Lung (tissue), 12 donors: ENCODE results near the gene GNAS. TPM values are rescaled to one million over a fixed set of nuclear protein-coding genes. Genes with fewer than 3 reads are reported as not detected.

Experiments
- ATAC-seq: fragments of 200-7000 bp; cut with Tn5 transposase; one replicate; pipeline ENCODE4 v1.9.1; 2020; ENCODE audit warnings: moderate number of reproducible peaks; ENCODE audit not compliant: insufficient read depth, low FRiP score
- DNase-seq, 3 donors: peaks; one replicate each; pipeline ENCODE4 v3.0.0-alpha.2; 2013 to 2017
- H3K27ac ChIP-seq, 2 donors: one replicate each; pipeline ENCODE4 v1.5.1; 2013; ENCODE audit warnings: mild to moderate bottlenecking in 2 of 2, moderate library complexity in 2 of 2, control low read depth in 1 of 2, inconsistent platforms in 1 of 2, low read depth in 1 of 2, low read length in 1 of 2
- H3K27me3 ChIP-seq, 3 donors: one replicate each; pipeline ENCODE4 v1.5.1; 2013; ENCODE audit warnings: low read length in 2 of 3; ENCODE audit not compliant: control insufficient read depth in 3 of 3, insufficient read depth in 3 of 3
- H3K36me3 ChIP-seq, 4 donors: one replicate each; pipeline ENCODE4 v1.5.1; 2013; ENCODE audit warnings: low read length in 4 of 4, mild to moderate bottlenecking in 1 of 4, moderate library complexity in 1 of 4; ENCODE audit not compliant: control insufficient read depth in 4 of 4, insufficient read depth in 4 of 4
- H3K4me1 ChIP-seq, 5 donors: one replicate each; pipeline ENCODE4 v1.5.1; 2013; ENCODE audit warnings: low read length in 5 of 5, mild to moderate bottlenecking in 2 of 5, moderate library complexity in 1 of 5; ENCODE audit not compliant: control insufficient read depth in 5 of 5, insufficient read depth in 5 of 5
- H3K4me3 ChIP-seq: one replicate; pipeline ENCODE4 v1.5.1; 2013; ENCODE audit warnings: mild to moderate bottlenecking, control low read depth, moderate library complexity
- H3K9ac ChIP-seq, 2 donors: one replicate each; pipeline ENCODE4 v1.5.1; 2013; ENCODE audit warnings: low read length in 2 of 2, control low read depth in 1 of 2; ENCODE audit not compliant: insufficient read depth in 1 of 2
- H3K9me3 ChIP-seq, 4 donors: one replicate each; pipeline ENCODE4 v1.5.1; 2013; ENCODE audit warnings: low read length in 3 of 4, mild to moderate bottlenecking in 1 of 4, moderate library complexity in 1 of 4; ENCODE audit not compliant: control insufficient read depth in 4 of 4, insufficient read depth in 3 of 4
- WGBS, 2 donors: extraction: QIAGEN DNeasy Blood & Tissue Kit; methylation state at CpG; one replicate each; pipeline ENCODE4 v1.1.7; 2013; 5-methylcytosine and 5-hydroxymethylcytosine counted together
- polyA plus RNA-seq, 2 donors: library from polyadenylated mRNA; stranded (reverse); fragments of 200-250 nt; gene quantifications; one replicate each; pipeline ENCODE4 v1.2.1, GENCODE V29; 2013
- total RNA-seq, 2 donors: library from RNA; depleted of rRNA in 1 of 2; stranded (reverse); fragments of >200 nt in 1 of 2; gene quantifications; one replicate each; pipeline ENCODE4 v1.2.1, GENCODE V29; 2014 to 2021
- TF ChIP-seq, protein P1 (sequence below): IDR thresholded peaks from 2 replicates; pipeline ENCODE4 v1.5.1; 2012; ENCODE audit warnings: mild to moderate bottlenecking; ENCODE audit errors: control extremely low read depth, extremely low read depth
- donor health status: control.
- donor health status: control.
- donor health status: Bipolar disorder and iron deficiency.
- donor health status: healthy.
- donor health status: DM: yes; HTN: yes; CAD: no.

GNAS gene
- total and polyA plus RNA-seq, 4 donors = 638 to 1,238 (median 887) TPM

- no peak overlapping the region for H3K27ac ChIP-seq
- no peaks in the 10 kb centered on the region for H3K36me3 ChIP-seq
- TF ChIP-seq, protein P1, sequence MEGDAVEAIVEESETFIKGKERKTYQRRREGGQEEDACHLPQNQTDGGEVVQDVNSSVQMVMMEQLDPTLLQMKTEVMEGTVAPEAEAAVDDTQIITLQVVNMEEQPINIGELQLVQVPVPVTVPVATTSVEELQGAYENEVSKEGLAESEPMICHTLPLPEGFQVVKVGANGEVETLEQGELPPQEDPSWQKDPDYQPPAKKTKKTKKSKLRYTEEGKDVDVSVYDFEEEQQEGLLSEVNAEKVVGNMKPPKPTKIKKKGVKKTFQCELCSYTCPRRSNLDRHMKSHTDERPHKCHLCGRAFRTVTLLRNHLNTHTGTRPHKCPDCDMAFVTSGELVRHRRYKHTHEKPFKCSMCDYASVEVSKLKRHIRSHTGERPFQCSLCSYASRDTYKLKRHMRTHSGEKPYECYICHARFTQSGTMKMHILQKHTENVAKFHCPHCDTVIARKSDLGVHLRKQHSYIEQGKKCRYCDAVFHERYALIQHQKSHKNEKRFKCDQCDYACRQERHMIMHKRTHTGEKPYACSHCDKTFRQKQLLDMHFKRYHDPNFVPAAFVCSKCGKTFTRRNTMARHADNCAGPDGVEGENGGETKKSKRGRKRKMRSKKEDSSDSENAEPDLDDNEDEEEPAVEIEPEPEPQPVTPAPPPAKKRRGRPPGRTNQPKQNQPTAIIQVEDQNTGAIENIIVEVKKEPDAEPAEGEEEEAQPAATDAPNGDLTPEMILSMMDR = no peak
- no peak for ATAC-seq
- H3K4me1 ChIP-seq = peaks cover 0 to 15% (median 0%) of the 10 kb centered on the region in 5 donors
- WGBS, 2 donors = 48 to 49% methylated on average over 35 to 41 of the region's 41 CpGs
- H3K9me3 ChIP-seq = no peaks in the 10 kb centered on the region
- H3K27me3 ChIP-seq = peaks cover 0 to 40% (median 22%) of the 10 kb centered on the region in 3 donors
- H3K9ac ChIP-seq = no peak overlapping the region
- H3K4me3 ChIP-seq = no peak overlapping the region
- no peak for DNase-seq
Observed at GRCh38 chr20:58851221-58851968, 1.1 kb upstream of the GNAS start.

DNA sequence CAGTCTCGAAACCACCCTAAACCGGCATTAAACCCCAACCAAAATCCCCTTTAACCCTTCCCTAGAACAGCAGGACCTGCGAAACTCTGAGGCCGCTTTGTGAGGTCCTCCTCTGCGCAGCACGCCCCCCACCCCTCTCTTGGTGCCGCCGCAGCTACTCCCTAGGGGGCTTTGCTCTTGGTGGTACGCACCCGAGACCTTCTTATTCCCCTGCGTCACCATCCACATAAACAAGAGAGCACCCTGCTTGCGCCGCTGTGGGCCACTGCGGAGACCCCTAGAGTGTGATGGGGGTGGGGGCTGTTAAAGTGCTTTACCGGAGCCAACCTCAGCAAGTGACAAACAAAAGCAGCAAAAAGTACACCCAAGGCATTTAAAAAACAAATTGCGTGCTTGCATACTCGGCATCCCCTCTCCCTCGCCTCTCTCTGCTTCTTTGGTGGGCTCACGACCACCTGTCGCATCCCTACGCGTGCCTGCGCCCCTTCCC, 502 bp upstream of the GNAS start:
- Histone ChIP-seq H3K4me3 (no peak overlapping the region), H3K9ac (no peak overlapping the region), H3K9me3 (no peaks in the 10 kb centered on the region), H3K36me3 (no peaks in the 10 kb centered on the region), H3K27me3 (peaks cover 0 to 41% (median 26%) of the 10 kb centered on the region in 3 donors), H3K4me1 (peaks cover 0 to 15% (median 0%) of the 10 kb centered on the region in 5 donors), H3K27ac (no peak overlapping the region)
- TF ChIP-seq, protein P1 = no peak
- WGBS, 2 donors = 41 to 48% methylated on average over 23 of the region's 23 CpGs
- DNase-seq (no peak), ATAC-seq (no peak)

DNA sequence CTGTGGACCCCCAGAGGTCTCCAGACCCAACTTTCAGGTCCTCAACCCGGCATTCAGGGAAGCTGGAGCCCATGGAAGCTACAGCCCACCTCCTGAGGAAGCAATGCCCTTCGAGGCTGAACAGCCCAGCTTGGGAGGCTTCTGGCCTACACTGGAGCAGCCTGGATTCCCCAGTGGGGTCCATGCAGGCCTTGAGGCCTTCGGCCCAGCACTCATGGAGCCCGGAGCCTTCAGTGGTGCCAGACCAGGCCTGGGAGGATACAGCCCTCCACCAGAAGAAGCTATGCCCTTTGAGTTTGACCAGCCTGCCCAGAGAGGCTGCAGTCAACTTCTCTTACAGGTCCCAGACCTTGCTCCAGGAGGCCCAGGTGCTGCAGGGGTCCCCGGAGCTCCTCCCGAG, 950 bp downstream of the GNAS start:
- 77 to 87% methylated on average over 6 of the region's 6 CpGs for WGBS, 2 donors
- H3K27ac ChIP-seq = no peak overlapping the region
- no peak overlapping the region for H3K4me3 ChIP-seq
- H3K9me3 ChIP-seq = no peaks in the 10 kb centered on the region
- TF ChIP-seq, protein P1 = no peak
- DNase-seq (no peak), ATAC-seq (no peak)
- H3K4me1 ChIP-seq = peaks cover 0 to 15% (median 0%) of the 10 kb centered on the region in 5 donors
- peaks cover 0 to 52% (median 31%) of the 10 kb centered on the region in 3 donors for H3K27me3 ChIP-seq
- no peaks in the 10 kb centered on the region for H3K36me3 ChIP-seq
- no peak overlapping the region for H3K9ac ChIP-seq
